ENCODE results near the gene REXO1. TPM values are rescaled to one million over a fixed set of nuclear protein-coding genes. Genes with fewer than 3 reads are reported as not detected.

The REXO1 gene
- polyA plus RNA-seq, 1 experiment = 5.4 TPM

DNA sequence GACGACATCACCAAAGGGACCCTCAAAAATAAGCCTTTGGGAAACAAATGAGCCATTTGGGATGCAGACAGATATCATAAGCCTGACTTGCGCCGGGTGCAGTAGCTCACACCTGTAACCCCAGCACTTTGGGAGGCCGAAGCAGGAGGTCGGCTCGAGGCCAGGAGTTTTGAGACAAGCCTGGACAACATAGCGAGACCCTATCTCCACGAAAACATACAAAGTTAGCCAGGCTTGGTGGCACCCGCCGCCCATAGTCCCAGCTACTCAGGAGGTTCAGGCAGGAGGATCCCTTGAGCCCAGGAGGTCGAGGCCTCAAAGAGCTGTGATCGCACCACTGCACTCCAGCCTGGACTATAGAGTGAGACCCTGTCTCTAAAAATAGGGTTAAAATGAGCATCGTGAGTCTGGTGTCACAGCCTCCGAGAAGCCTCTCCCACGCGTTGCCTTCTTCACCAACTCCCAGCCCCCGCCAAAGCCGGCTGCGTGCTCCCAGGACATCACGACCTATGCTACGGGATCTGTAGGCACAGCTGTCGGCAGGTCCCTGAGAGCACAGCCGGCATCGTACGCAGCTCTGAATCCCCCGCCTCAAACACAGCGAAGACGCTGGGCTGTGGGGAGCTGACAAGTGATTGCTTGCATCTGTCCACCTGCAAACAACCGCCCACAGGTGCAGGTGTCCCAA, 1.6 kb downstream of the REXO1 start:
- TF ChIP-seq, protein P1, sequence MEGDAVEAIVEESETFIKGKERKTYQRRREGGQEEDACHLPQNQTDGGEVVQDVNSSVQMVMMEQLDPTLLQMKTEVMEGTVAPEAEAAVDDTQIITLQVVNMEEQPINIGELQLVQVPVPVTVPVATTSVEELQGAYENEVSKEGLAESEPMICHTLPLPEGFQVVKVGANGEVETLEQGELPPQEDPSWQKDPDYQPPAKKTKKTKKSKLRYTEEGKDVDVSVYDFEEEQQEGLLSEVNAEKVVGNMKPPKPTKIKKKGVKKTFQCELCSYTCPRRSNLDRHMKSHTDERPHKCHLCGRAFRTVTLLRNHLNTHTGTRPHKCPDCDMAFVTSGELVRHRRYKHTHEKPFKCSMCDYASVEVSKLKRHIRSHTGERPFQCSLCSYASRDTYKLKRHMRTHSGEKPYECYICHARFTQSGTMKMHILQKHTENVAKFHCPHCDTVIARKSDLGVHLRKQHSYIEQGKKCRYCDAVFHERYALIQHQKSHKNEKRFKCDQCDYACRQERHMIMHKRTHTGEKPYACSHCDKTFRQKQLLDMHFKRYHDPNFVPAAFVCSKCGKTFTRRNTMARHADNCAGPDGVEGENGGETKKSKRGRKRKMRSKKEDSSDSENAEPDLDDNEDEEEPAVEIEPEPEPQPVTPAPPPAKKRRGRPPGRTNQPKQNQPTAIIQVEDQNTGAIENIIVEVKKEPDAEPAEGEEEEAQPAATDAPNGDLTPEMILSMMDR (IDR thresholded peaks at IDR 0.05; ENCODE audit: low read depth, low read length) = no peak
- Histone ChIP-seq H3K4me3 (ENCODE audit: low read depth, low read length) (peak overlapping the region; percentile 96), H3K27me3 (ENCODE audit: control insufficient read depth, insufficient read depth, low read length) (no peaks in the 10 kb centered on the region), H3K27ac (ENCODE audit: low read depth, low read length) (no peak overlapping the region), H3K9me3 (ENCODE audit: control insufficient read depth, insufficient read depth, low read length) (no peaks in the 10 kb centered on the region; the same call in 1 of the 2 replicates)
- ChIA-PET CTCF (interaction anchor here (1.3 to 2.0 kb wide), 3 partner anchors 8 to 20 kb away, joined by 4 to 17 read pairs (median 12); no protein-coding TSS in a partner anchor), POLR2A (no interaction called here)
- DNase-seq (ENCODE audit: low read depth, low spot score) = no peak

GRCh38 chr19:1845642-1846041, 2.6 kb downstream of the REXO1 start:
- Histone ChIP-seq H3K27ac (ENCODE audit: low read depth, low read length) (no peak overlapping the region), H3K27me3 (ENCODE audit: control insufficient read depth, insufficient read depth, low read length) (no peaks in the 10 kb centered on the region), H3K4me3 (ENCODE audit: low read depth, low read length) (no peak overlapping the region), H3K9me3 (ENCODE audit: control insufficient read depth, insufficient read depth, low read length) (no peaks in the 10 kb centered on the region; the same call in 1 of the 2 replicates)
- POLR2A ChIA-PET = no interaction called here
- CTCF ChIA-PET = interaction anchor here (2.0 kb wide), 1 partner anchor 19 kb away, joined by 12 read pairs; no protein-coding TSS in a partner anchor
- DNase-seq (ENCODE audit: low read depth, low spot score) = no peak
- TF ChIP-seq, protein P1 (IDR thresholded peaks at IDR 0.05; ENCODE audit: low read depth, low read length) = no peak

GRCh38 chr19:1845125-1845515, 3.2 kb downstream of the REXO1 start:
- TF ChIP-seq, protein P1 (IDR thresholded peaks at IDR 0.05; ENCODE audit: low read depth, low read length) = no peak
- Histone ChIP-seq H3K9me3 (ENCODE audit: control insufficient read depth, insufficient read depth, low read length) (no peaks in the 10 kb centered on the region; the same call in 1 of the 2 replicates), H3K27me3 (ENCODE audit: control insufficient read depth, insufficient read depth, low read length) (no peaks in the 10 kb centered on the region), H3K27ac (ENCODE audit: low read depth, low read length) (no peak overlapping the region), H3K4me3 (ENCODE audit: low read depth, low read length) (no peak overlapping the region)
- DNase-seq (ENCODE audit: low read depth, low spot score) = no peak
- ChIA-PET POLR2A (no interaction called here), CTCF (no interaction called here)

DNA sequence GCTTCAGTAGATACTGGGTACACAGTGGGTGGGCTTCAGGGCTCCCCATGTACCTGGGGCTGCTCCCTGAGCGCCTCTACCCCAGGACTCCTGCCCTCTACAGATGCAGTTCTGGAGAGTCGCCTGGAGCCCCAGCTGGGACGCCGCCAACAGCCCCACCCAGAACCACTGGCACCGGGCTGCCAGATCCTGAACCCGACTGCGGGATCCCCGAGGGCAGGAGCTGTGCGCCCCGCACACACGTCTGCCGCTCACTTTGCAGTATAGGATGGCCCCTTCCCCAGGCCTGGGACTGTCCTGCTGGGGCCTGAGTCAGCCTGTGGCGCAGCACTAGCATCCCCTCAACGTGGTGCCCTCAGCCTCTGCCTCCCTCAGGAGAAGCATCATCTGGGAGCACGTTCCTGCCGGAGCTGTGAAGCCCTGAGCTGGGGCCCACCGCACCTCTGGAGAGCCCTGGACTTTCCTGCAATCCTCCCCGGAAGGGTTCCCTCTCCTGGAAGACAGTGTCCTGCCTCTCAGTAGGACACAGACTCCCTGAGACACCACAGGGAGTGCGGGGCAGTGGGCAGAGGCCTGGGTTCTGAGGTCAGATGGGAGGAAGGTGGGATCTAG, 3.7 kb downstream of the REXO1 start:
- no peak for DNase-seq (ENCODE audit: low read depth, low spot score)
- Histone ChIP-seq H3K27ac (ENCODE audit: low read depth, low read length) (no peak overlapping the region), H3K9me3 (ENCODE audit: control insufficient read depth, insufficient read depth, low read length) (no peaks in the 10 kb centered on the region; the same call in 1 of the 2 replicates), H3K27me3 (ENCODE audit: control insufficient read depth, insufficient read depth, low read length) (no peaks in the 10 kb centered on the region), H3K4me3 (ENCODE audit: low read depth, low read length) (no peak overlapping the region)
- ChIA-PET POLR2A (no interaction called here), CTCF (no interaction called here)
- TF ChIP-seq, protein P1 (IDR thresholded peaks at IDR 0.05; ENCODE audit: low read depth, low read length) = no peak
